Liver (tissue), 2 donors: ENCODE results near the gene PCDHGA10.

Experiments
- CTCF ChIP-seq: fragments of 150-350 bp; IDR thresholded peaks from 2 replicates; pipeline ENCODE4 v1.5.1; 2017; ENCODE audit warnings: improper control_type of control experiment, low read depth, low read length; ENCODE audit not compliant: missing input control
- FOXA1 ChIP-seq: IDR thresholded peaks from 2 replicates; pipeline ENCODE4 v1.6.1; 2016; ENCODE audit warnings: antibody characterized with exemption
- YY1 ChIP-seq: IDR thresholded peaks from 2 replicates; pipeline ENCODE4 v1.6.1; 2016; ENCODE audit warnings: antibody characterized with exemption, mild to moderate bottlenecking
- donor health status: healthy.

- TF ChIP-seq CTCF = no peak
- TF ChIP-seq YY1 = no peak
- no peak for TF ChIP-seq FOXA1
Observed at GRCh38 chr5:141389153-141390042, 23.4 kb upstream of the PCDHGA10 start.
